GM18526 (cell line): ENCODE data around the gene TBKBP1.

Source experiments
- POLR2A ChIP-seq: IDR thresholded peaks from 3 replicates; pipeline ENCODE4 v1.6.1; 2011; ENCODE audit not compliant: insufficient read length; ENCODE audit errors: extremely low read depth

TBKBP1 gene

DNA sequence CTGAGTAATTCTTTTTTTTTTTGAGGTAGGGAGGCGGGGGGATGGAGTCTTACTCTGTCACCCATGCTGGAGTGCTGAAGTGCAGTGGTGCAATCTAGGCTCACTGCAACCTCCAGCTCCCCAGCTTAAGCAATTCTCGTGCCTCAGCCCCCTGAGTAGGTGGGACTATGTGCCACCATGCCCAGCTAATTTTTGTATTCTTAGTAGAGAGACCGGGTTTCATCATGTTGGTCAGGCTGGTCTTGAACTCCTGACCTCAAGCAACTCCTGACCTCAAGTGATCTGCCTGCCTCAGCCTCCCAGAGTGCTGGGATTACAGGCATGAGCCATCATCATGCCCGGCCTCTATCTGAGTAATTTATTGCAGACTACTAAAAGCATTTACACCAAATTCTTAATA lies 24.9 kb upstream of the TBKBP1 start:
- no peak for TF ChIP-seq POLR2A

- no peak for TF ChIP-seq POLR2A
These were observed 23.9 kb upstream of the TBKBP1 start for GRCh38 chr17:47670064-47670463.

- no peak for TF ChIP-seq POLR2A
These were observed 19.5 kb upstream of the TBKBP1 start for GRCh38 chr17:47674499-47674898.

- TF ChIP-seq POLR2A, result no peak
These were observed 18.4 kb upstream of the TBKBP1 start for GRCh38 chr17:47675380-47676198.

- no peak for TF ChIP-seq POLR2A
These were observed 17.8 kb upstream of the TBKBP1 start for GRCh38 chr17:47676199-47676472.

GRCh38 chr17:47676510-47677165 lies 17.3 kb upstream of the TBKBP1 start:
- TF ChIP-seq POLR2A, result no peak

DNA sequence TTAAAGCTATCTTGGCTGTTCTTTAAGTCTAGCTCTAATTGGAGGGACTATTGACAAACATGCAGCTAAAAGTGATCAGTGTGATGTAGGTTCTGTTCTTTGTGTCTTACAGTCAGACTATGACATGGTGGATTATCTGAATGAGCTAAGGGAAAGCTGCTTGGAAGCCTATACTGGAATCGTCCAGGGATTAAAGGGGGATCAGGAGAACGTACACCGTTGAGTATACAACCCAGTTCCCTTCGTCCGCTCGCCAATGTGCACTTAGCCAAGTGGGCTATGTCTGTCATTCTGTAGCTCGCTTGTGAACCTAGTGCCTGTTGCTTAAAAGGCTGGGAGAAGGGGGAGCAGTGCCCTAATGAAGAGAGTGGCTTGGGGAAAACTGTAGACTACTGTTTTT lies 15.8 kb upstream of the TBKBP1 start:
- TF ChIP-seq POLR2A, result no peak

GRCh38 chr17:47682138-47682537 lies 11.8 kb upstream of the TBKBP1 start:
- TF ChIP-seq POLR2A, result no peak

GRCh38 chr17:47684025-47684424 lies 9.9 kb upstream of the TBKBP1 start:
- TF ChIP-seq POLR2A, result no peak

GRCh38 chr17:47684535-47685193 lies 9.3 kb upstream of the TBKBP1 start:
- no peak for TF ChIP-seq POLR2A

- no peak for TF ChIP-seq POLR2A
These were observed 8.2 kb upstream of the TBKBP1 start for GRCh38 chr17:47685556-47686275.

- TF ChIP-seq POLR2A, result no peak
These were observed 7.7 kb upstream of the TBKBP1 start for GRCh38 chr17:47686276-47686635.

DNA sequence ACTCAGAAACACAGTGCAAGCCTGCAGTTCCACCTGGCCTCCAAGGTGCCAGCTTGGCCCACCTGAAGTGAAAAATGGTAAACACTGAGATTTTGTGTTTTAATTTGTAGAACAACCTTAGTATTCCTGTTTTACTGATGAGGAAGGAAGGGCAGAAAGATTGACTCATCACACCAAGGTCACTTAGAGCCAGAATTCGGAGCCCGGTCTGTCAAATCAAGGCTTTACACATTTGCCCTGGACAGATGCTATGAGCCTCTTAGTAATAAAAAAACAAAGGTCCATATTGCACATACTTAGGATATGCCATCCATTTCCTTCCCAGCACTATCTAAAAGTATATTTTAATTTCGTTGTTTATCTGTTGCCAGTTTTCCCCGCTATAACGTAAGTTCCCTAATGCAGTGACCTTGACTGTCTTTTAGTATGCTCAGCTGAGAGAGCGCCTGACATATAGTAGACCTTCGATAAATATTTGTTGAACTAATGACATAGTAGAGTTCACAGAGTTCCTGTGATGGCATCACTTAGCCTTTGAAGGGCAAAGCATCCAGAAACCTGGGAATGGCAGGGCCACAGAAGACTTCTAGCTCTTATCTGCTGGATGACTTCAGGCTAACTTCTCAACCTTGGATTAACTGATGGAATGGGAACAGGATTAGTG lies 7.2 kb upstream of the TBKBP1 start:
- TF ChIP-seq POLR2A, result no peak

GRCh38 chr17:47687328-47687690 lies 6.7 kb upstream of the TBKBP1 start:
- no peak for TF ChIP-seq POLR2A

DNA sequence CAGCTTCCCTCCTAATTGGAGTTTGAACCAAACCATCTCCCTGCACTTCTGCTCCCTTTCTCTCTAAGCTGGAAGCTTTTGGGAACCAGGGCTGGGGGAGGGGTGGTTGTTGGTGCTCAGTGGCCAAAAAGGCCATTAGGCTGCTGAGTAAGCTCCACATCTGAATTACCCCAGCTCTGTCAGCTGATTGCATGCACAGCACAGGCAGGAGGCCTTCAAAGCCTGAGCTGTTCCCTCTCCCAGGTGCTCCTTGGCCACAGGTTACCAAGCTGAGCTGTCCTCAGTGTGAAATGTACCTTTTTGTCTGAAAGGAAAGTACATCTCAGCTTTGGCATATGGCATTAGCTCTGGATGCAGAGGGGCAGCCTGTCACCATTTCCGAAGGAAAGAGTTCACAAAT lies 6.2 kb upstream of the TBKBP1 start:
- TF ChIP-seq POLR2A, result no peak
